A673 (cell line): ENCODE data around the gene NEU3. TPM values are rescaled to one million over a fixed set of nuclear protein-coding genes. Genes with fewer than 3 reads are reported as not detected.

Source experiments
- BruUV-seq: library from RNA; stranded (reverse); fragments of 400-500 nt; replicated peaks from 2 replicates; lab custom pipeline; 2021; lab: Mats Ljungman, UMichigan
- CTCF ChIA-PET: fragments of 300-600 bp; sonication (Branson Sonifier 250); formaldehyde crosslinking; loops from one replicate; lab custom pipeline; 2022; ENCODE audit warnings: antibody characterized with exemption; lab: Charles Lee
- POLR2A ChIA-PET: fragments of 300-600 bp; sonication (Branson Sonifier 250); formaldehyde crosslinking; loops from one replicate; lab custom pipeline; 2022; ENCODE audit warnings: antibody characterized with exemption; ENCODE audit not compliant: low non-redundant PET; lab: Charles Lee
- DNase-seq: peaks from one replicate; pipeline ENCODE4 v3.0.0-alpha.2; 2015; ENCODE audit warnings: low spot score
- H3K27ac ChIP-seq: fragments of 200-600 bp; sonication (generic); 2 replicates; pipeline ENCODE4 v1.5.1; 2016; ENCODE audit warnings: mixed run types, low read depth, mild to moderate bottlenecking, mixed read lengths, antibody characterized with exemption, low read length; ENCODE audit not compliant: poor library complexity, severe bottlenecking
- H3K27me3 ChIP-seq: fragments of 200-600 bp; sonication (generic); replicated peaks from 2 replicates; pipeline ENCODE4 v1.6.1; 2017; ENCODE audit warnings: mixed run types, low read depth, mild to moderate bottlenecking, mixed read lengths, antibody characterized with exemption, low read length; ENCODE audit not compliant: insufficient read depth, poor library complexity
- H3K36me3 ChIP-seq: fragments of 200-600 bp; sonication (generic); 2 replicates; pipeline ENCODE4 v1.6.1; 2016; ENCODE audit warnings: mixed run types, mild to moderate bottlenecking, mixed read lengths, antibody characterized with exemption, low read length; ENCODE audit not compliant: insufficient read depth, poor library complexity, severe bottlenecking
- H3K4me1 ChIP-seq: fragments of 200-600 bp; sonication (generic); 2 replicates; pipeline ENCODE4 v1.6.1; 2017; ENCODE audit warnings: mixed run types, mild to moderate bottlenecking, mixed read lengths, antibody characterized with exemption, low read length; ENCODE audit not compliant: insufficient read depth, poor library complexity, severe bottlenecking
- H3K4me3 ChIP-seq: fragments of 200-600 bp; sonication (generic); 2 replicates; pipeline ENCODE4 v1.5.1; 2016; ENCODE audit warnings: low read depth, mixed run types, mild to moderate bottlenecking, mixed read lengths, low read length; ENCODE audit not compliant: poor library complexity, severe bottlenecking
- H3K9me3 ChIP-seq: fragments of 200-600 bp; sonication (generic); 2 replicates; pipeline ENCODE4 v1.6.1; 2016; ENCODE audit warnings: mixed run types, low read depth, mild to moderate bottlenecking, mixed read lengths, antibody characterized with exemption, low read length; ENCODE audit not compliant: poor library complexity, severe bottlenecking
- CTCF ChIP-seq: fragments of 300-800, 200-600 bp; sonication (generic); conservative IDR thresholded peaks from 2 replicates; pipeline ENCODE4 v1.5.1; 2017; ENCODE audit warnings: low read depth, mild to moderate bottlenecking, antibody characterized with exemption, low read length, moderate library complexity, mixed read lengths
- EZH2 ChIP-seq: fragments of 200-600 bp; sonication (generic); IDR thresholded peaks from 2 replicates; pipeline ENCODE4 v1.6.1; 2017; ENCODE audit warnings: borderline replicate concordance, low read depth, mild to moderate bottlenecking, mixed read lengths, antibody characterized with exemption, low read length; ENCODE audit not compliant: poor library complexity, severe bottlenecking
- intact Hi-C: fragments of 100-400 bp; cut with micrococcal nuclease; formaldehyde crosslinking; loops from one replicate; pipeline ENCODE4 v1.10.0; 2022; ENCODE audit not compliant: unreplicated experiment
- total RNA-seq: library from RNA; stranded (reverse); gene quantifications from 2 replicates; pipeline ENCODE4 v1.2.3, GENCODE V29; 2021

The NEU3 gene
- total RNA-seq, 1 experiment from 2014 or later = 11.5 TPM

DNA sequence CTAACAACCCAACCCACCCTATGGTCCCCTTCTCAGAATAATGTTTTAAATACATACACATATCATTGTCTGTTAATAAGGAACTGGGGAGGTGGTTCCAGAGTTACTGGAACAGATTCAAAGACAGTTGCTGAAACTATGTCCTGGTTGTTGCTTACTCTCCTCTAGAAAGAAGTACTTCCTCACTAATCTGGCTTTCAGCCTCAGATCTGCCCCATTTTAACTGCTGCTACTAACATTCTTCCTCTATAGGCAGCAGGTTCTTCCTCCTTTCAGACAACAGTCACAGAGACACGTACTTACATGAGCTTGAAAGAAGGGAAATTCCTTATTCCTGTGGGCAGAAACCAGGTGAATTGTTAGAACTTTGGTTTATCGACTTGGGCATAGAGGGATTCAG, 8.1 kb upstream of the NEU3 start:
- POLR2A ChIA-PET = no interaction called here
- H3K9me3 ChIP-seq = no peaks in the 10 kb centered on the region
- H3K4me1 ChIP-seq = no peaks in the 10 kb centered on the region
- no peak for TF ChIP-seq CTCF
- no peak for TF ChIP-seq EZH2
- intact Hi-C loops = no loop called here
- CTCF ChIA-PET = no interaction called here
- no peak for DNase-seq
- no peak overlapping the region for H3K27ac ChIP-seq
- H3K36me3 ChIP-seq = peaks cover 31% of the 10 kb centered on the region
- H3K27me3 ChIP-seq = no peaks in the 10 kb centered on the region
- BruUV-seq = no TSS peak
- H3K4me3 ChIP-seq = no peak overlapping the region

DNA sequence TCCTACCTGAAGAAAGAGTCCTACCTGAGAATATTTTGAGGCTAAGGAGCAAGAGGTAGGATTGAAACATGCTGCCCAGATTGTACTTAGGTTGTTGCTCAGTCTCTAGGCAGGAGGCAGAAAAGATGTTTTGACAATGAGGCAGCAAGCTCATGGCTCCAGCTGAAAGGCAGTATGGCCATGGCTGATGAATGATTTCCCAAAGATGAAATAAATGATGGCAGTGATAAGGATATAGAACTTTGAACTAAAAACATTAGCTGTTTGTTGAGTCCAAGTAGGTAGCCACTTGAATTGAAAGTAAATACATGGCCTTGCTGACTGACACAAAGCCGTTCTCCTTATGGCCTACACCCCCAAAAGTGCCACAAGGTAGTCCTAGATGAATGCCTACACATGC, 6.8 kb upstream of the NEU3 start:
- no peak for DNase-seq
- intact Hi-C loops = no loop called here
- TF ChIP-seq EZH2 (no peak), CTCF (no peak)
- Histone ChIP-seq H3K9me3 (no peaks in the 10 kb centered on the region), H3K4me1 (no peaks in the 10 kb centered on the region), H3K36me3 (peaks cover 22% of the 10 kb centered on the region), H3K27ac (no peak overlapping the region), H3K27me3 (no peaks in the 10 kb centered on the region), H3K4me3 (no peak overlapping the region)
- CTCF ChIA-PET = no interaction called here
- POLR2A ChIA-PET = no interaction called here
- no TSS peak for BruUV-seq

DNA sequence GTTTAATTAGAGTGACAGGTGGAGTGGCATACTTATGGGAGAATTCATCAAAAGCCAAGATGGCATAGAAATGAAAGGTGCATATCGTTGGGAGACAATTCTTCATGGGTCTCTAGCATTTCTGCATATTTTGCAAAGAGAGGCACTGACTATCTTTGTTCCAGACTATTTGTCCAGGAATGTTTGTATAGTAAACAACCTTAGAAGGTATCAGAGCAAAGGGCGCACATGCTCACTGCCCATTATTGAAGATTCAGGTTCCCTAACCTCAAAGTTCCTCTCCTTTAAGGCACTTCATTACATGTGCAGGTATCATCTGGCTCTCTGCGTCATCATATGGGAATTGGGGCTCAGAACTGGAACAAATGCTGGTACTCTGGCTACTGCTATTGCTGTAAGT, 4.7 kb upstream of the NEU3 start:
- H3K36me3 ChIP-seq = peaks cover 6% of the 10 kb centered on the region
- BruUV-seq = no TSS peak
- CTCF ChIA-PET = no interaction called here

More for the DNA sequence above, 4.7 kb upstream of the NEU3 start:
- no peaks in the 10 kb centered on the region for H3K9me3 ChIP-seq
- POLR2A ChIA-PET = no interaction called here
- no peak overlapping the region for H3K27ac ChIP-seq
- DNase-seq = no peak
- no peaks in the 10 kb centered on the region for H3K4me1 ChIP-seq
- H3K4me3 ChIP-seq = no peak overlapping the region
- TF ChIP-seq EZH2 (no peak), CTCF (no peak)
- H3K27me3 ChIP-seq = no peaks in the 10 kb centered on the region
- intact Hi-C loops = no loop called here
